PFSK-1 (cell line): Measurements from ENCODE around the gene PCDHGA8.

ENCODE experiments used
- POLR2AphosphoS5 ChIP-seq: IDR thresholded peaks from 2 replicates; pipeline ENCODE4 v1.6.1; 2012; ENCODE audit warnings: low read depth, mild to moderate bottlenecking, control low read depth, low read length, moderate library complexity
- TAF1 ChIP-seq: IDR thresholded peaks from 2 replicates; pipeline ENCODE4 v1.6.1; 2012; ENCODE audit warnings: low read length, control low read depth, borderline replicate concordance; ENCODE audit not compliant: insufficient read depth

DNA sequence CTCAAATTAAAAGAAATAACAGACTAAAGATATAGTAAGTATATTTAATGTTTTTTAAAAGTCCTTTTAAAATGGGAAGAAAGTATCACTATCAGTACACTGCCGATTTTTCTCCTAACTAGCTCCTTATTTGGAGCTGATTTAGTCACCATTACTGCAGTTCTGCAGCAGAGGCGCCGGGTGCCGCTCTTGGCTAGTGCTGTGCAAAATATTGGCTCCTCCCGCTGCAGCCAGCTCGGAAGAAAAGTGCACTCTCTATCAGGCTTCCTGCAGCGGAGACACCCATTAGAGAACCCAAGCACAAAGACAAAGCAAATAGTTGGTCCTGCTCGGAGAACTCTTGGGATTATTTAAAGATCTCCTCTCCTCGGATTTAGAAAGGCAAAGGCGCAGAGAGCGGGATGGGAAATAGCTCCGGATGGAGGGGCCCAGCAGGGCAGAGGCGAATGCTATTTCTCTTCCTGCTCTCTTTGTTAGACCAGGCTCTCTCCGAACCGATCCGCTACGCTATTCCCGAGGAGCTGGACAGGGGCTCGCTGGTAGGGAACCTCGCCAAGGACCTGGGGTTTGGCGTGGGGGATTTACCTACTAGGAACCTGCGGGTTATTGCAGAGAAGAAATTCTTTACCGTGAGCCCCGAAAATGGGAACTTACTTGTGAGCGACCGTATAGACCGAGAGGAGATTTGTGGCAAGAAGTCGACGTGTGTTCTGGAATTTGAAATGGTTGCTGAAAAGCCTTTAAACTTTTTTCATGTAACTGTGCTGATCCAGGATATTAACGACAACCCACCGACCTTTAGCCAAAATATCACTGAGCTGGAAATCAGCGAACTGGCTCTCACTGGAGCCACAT, 22.2 kb upstream of the PCDHGA8 start, which contains the start of gene PCDHGB3:
- no peak for TF ChIP-seq POLR2AphosphoS5
- TF ChIP-seq TAF1 = no peak
